Measurements from ENCODE around the gene ITGB4. TPM values are rescaled to one million over a fixed set of nuclear protein-coding genes. Genes with fewer than 3 reads are reported as not detected.

ITGB4 gene
- total RNA-seq, 1 donor from 2014 or later: 9.7 TPM

DNA sequence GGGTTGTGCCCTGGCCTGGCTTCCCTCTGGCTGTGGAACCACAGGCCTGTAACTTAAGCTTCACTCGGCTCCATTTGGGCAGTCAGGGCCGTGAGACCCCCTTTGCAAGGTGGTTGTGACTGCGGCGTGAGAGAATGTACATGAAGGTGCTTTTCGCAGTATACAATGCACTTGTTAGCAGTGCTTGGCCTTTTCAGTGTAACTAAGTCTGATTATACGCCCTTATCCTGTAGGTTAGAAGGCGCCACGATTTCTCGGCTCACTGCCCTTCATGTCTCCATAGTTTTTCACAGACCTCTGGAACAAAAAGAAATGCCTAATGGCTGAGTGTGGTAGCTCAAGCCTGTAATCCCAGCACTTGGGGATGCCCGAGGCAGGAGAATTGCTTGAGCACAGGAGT lies 40.8 kb upstream of the ITGB4 start:
- H3K4me3 Mint-ChIP-seq (ENCODE audit: low read depth): no peak overlapping the region
- no peaks in the 10 kb centered on the region for H3K27me3 Mint-ChIP-seq
- H3K27ac Mint-ChIP-seq: no peak overlapping the region
- peaks cover 1% of the 10 kb centered on the region for H3K36me3 Mint-ChIP-seq (ENCODE audit: insufficient read depth)
- TF ChIP-seq, protein P1, sequence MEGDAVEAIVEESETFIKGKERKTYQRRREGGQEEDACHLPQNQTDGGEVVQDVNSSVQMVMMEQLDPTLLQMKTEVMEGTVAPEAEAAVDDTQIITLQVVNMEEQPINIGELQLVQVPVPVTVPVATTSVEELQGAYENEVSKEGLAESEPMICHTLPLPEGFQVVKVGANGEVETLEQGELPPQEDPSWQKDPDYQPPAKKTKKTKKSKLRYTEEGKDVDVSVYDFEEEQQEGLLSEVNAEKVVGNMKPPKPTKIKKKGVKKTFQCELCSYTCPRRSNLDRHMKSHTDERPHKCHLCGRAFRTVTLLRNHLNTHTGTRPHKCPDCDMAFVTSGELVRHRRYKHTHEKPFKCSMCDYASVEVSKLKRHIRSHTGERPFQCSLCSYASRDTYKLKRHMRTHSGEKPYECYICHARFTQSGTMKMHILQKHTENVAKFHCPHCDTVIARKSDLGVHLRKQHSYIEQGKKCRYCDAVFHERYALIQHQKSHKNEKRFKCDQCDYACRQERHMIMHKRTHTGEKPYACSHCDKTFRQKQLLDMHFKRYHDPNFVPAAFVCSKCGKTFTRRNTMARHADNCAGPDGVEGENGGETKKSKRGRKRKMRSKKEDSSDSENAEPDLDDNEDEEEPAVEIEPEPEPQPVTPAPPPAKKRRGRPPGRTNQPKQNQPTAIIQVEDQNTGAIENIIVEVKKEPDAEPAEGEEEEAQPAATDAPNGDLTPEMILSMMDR (IDR thresholded peaks at IDR 0.05; ENCODE audit: unreplicated experiment): no peak
- no peaks in the 10 kb centered on the region for H3K9me3 Mint-ChIP-seq (ENCODE audit: low read depth)
- no peaks in the 10 kb centered on the region for H3K4me1 Mint-ChIP-seq (ENCODE audit: low read depth)
- no peak for DNase-seq (ENCODE audit: low spot score, unreplicated experiment)

DNA sequence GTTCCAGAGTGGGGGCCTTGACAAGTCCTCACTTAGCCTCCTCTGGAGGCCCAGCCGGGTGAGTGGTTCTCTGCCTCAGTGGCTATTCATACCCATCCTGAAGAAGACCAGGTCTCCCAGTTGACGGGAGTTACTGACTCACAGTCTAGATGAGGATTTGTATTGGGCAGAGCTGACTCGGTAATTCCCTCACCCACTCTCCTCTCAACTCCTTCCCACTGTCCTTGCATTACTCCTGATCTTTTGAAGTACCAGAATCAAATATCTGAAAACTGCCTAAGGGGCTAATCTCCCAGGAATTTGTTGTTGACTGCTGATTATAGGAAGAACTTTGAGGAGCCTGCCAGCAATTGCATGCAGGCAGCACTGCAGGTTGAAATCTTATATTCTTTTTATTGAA lies 40.0 kb upstream of the ITGB4 start:
- Mint-ChIP-seq H3K9me3 (ENCODE audit: low read depth) (no peaks in the 10 kb centered on the region), H3K4me1 (ENCODE audit: low read depth) (no peaks in the 10 kb centered on the region), H3K27ac (peak overlapping the region; percentile 45), H3K36me3 (ENCODE audit: insufficient read depth) (peaks cover 1% of the 10 kb centered on the region), H3K4me3 (ENCODE audit: low read depth) (no peak overlapping the region), H3K27me3 (no peaks in the 10 kb centered on the region)
- TF ChIP-seq, protein P1 (IDR thresholded peaks at IDR 0.05; ENCODE audit: unreplicated experiment): no peak
- DNase-seq (ENCODE audit: low spot score, unreplicated experiment): no peak

DNA sequence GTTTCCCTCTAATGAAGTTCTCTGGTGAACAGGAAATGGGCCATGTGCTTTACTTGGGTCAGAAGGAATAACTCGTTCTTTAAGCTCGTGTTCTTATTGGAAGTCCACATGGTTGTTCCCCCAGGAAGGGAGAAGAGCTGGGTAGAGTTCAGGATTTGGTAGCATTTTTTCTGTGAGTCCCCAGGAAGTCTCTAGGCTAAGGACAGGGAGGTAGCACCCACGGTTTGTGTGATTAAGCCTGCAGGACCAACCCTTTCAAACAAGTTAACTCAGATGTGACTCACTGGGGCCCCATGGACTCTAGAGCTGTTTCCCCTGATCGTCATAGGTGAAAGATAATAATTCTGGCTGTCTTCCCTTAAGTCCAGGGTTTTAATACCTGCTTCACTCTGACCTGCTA lies 37.7 kb upstream of the ITGB4 start:
- Mint-ChIP-seq H3K36me3 (ENCODE audit: insufficient read depth) (peaks cover 1% of the 10 kb centered on the region), H3K4me1 (ENCODE audit: low read depth) (no peaks in the 10 kb centered on the region), H3K9me3 (ENCODE audit: low read depth) (no peaks in the 10 kb centered on the region), H3K27me3 (no peaks in the 10 kb centered on the region), H3K4me3 (ENCODE audit: low read depth) (no peak overlapping the region), H3K27ac (no peak overlapping the region)
- TF ChIP-seq, protein P1 (IDR thresholded peaks at IDR 0.05; ENCODE audit: unreplicated experiment): no peak
- no peak for DNase-seq (ENCODE audit: low spot score, unreplicated experiment)

DNA sequence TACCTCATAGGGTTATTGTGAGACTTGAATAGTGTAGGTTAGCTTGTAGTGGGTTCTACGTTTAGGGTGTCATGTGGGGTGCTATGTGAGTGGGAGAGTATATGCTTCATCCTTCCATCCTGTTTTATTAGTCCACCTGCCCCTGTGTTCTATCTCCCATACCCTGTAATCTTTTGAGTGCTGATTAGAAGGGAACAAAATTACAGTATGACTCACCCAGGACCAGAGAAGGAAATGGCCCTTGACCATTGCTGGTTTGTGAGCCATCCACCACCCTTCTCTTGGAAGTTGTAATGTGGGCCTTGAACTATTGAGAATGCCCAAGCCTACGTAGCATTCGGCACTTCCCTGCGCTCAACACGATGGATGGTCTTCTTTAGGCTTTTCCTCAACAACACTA lies 37.0 kb upstream of the ITGB4 start:
- no peaks in the 10 kb centered on the region for H3K9me3 Mint-ChIP-seq (ENCODE audit: low read depth)
- TF ChIP-seq, protein P1 (IDR thresholded peaks at IDR 0.05; ENCODE audit: unreplicated experiment): no peak
- no peaks in the 10 kb centered on the region for H3K4me1 Mint-ChIP-seq (ENCODE audit: low read depth)
- H3K27ac Mint-ChIP-seq: no peak overlapping the region
- H3K4me3 Mint-ChIP-seq (ENCODE audit: low read depth): no peak overlapping the region
- H3K27me3 Mint-ChIP-seq: no peaks in the 10 kb centered on the region
- no peak for DNase-seq (ENCODE audit: low spot score, unreplicated experiment)
- peaks cover 1% of the 10 kb centered on the region for H3K36me3 Mint-ChIP-seq (ENCODE audit: insufficient read depth)

DNA sequence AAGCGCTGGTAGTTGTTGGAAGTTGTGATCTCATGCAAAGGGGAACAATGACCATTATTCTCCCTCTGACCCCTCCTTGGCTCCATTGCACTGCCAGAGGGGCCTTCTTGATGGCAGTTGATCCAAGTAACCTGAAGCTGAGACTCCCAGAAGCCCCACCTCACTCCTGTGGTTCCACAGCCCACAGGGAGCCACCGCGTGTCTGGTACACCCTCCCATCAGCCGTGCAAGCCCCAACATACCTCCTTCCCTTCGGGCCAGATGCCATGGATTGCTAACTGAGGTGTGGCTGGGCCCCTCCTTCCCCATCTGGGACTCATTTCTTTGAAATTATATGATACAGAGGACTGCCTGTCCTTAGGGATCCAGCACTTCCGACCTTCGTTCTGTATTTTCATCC lies 36.3 kb upstream of the ITGB4 start:
- no peak for DNase-seq (ENCODE audit: low spot score, unreplicated experiment)
- H3K27ac Mint-ChIP-seq: no peak overlapping the region
- H3K36me3 Mint-ChIP-seq (ENCODE audit: insufficient read depth): peaks cover 1% of the 10 kb centered on the region
- no peak overlapping the region for H3K4me3 Mint-ChIP-seq (ENCODE audit: low read depth)
- TF ChIP-seq, protein P1 (IDR thresholded peaks at IDR 0.05; ENCODE audit: unreplicated experiment): no peak
- H3K4me1 Mint-ChIP-seq (ENCODE audit: low read depth): no peaks in the 10 kb centered on the region
- no peaks in the 10 kb centered on the region for H3K27me3 Mint-ChIP-seq
- no peaks in the 10 kb centered on the region for H3K9me3 Mint-ChIP-seq (ENCODE audit: low read depth)

Data from progenitor cell of endocrine pancreas (in vitro differentiated cells).